Measurements from ENCODE around the gene GARS1.

- no peak for TF ChIP-seq POLR2AphosphoS5 (IDR thresholded peaks at IDR 0.05)
- TF ChIP-seq POLR2A (IDR thresholded peaks at IDR 0.05): no peak
- TF ChIP-seq CTCF (IDR thresholded peaks at IDR 0.05): no peak
- no peak for TF ChIP-seq EP300 (IDR thresholded peaks at IDR 0.05)
Measured at GRCh38 chr7:30562909-30563308, 31.8 kb upstream of the GARS1 start.

Data from sigmoid colon (tissue), 4 donors.